Keratinocyte (primary cell): Measurements from ENCODE around the gene LONP1.

Source experiments
- EZH2 ChIP-seq: IDR thresholded peaks from one replicate; pipeline ENCODE4 v1.6.1; 2012; ENCODE audit warnings: inconsistent platforms, mild to moderate bottlenecking, low read length, moderate library complexity
- TF ChIP-seq, protein P1 (sequence below), 3 experiments: IDR thresholded peaks in 1 of 3; conservative IDR thresholded peaks in 1 of 3; optimal IDR thresholded peaks in 1 of 3; 2 replicates in 2 of 3; 3 replicates in 1 of 3; pipeline versions ENCODE3 to v1.5.1; 2011; ENCODE audit warnings: low read length in 3 of 3, mild to moderate bottlenecking in 3 of 3, moderate library complexity in 2 of 3, control low read depth in 1 of 3, inconsistent platforms in 1 of 3; ENCODE audit not compliant: insufficient read depth in 2 of 3; ENCODE audit errors: extremely low read depth in 1 of 3

DNA sequence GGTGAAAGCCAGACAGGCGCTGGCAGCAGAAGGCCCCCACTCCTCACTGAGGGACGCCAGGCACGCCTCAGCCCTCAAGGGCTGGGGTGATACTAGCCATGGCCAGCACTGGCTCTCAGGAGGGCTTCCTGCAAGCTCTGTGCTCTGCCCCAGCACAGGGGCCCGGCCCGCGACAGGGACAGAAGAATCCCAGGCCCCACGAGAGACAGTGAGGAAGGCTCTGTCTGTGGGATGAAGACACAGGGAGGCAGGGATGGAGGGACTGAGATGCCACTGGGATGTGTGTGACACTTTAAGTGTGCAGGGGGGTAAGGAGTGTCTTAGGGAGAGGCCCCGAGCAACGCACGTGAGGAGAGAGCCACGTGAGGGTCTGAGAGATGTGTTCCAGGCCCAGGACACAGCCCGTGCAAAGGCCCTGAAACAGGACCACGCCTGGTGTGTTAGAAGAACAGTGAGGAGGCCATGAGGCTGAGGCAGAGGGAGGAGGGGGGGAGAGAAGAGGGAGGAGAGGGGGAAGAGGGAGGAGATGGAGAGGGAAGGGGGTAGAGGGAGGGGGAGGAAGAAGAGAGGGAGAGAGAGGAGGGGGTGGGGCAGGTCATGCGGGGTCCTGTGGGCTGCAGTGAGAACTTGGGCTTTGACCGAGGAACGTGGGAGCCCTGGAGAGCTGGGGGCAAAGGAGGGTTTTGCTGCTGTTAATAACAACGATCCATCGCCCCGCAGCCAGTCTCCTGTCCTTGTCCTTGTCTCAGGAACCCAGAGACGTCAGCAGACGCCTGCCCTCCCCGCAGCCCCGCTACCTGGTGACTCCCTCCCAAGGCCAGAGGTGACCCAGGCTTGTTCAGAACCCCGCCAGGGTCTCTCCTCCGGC lies 22.7 kb downstream of the LONP1 start:
- TF ChIP-seq, protein P1, sequence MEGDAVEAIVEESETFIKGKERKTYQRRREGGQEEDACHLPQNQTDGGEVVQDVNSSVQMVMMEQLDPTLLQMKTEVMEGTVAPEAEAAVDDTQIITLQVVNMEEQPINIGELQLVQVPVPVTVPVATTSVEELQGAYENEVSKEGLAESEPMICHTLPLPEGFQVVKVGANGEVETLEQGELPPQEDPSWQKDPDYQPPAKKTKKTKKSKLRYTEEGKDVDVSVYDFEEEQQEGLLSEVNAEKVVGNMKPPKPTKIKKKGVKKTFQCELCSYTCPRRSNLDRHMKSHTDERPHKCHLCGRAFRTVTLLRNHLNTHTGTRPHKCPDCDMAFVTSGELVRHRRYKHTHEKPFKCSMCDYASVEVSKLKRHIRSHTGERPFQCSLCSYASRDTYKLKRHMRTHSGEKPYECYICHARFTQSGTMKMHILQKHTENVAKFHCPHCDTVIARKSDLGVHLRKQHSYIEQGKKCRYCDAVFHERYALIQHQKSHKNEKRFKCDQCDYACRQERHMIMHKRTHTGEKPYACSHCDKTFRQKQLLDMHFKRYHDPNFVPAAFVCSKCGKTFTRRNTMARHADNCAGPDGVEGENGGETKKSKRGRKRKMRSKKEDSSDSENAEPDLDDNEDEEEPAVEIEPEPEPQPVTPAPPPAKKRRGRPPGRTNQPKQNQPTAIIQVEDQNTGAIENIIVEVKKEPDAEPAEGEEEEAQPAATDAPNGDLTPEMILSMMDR (optimal IDR thresholded peaks at IDR 0.05 in 1 of 3, IDR thresholded peaks at IDR 0.05 in 1 of 3, conservative IDR thresholded peaks at IDR 0.05 in 1 of 3; ENCODE audit: extremely low read depth in 1 of 3, insufficient read depth in 2 of 3, low read length in 3 of 3): no peak
- TF ChIP-seq EZH2: no peak
